ENCODE measurements around the gene HEYL. TPM values are rescaled to one million over a fixed set of nuclear protein-coding genes. Genes with fewer than 3 reads are reported as not detected.

Gene HEYL
- total RNA-seq, 1 experiment from 2014 or later, result 8.8 TPM

DNA sequence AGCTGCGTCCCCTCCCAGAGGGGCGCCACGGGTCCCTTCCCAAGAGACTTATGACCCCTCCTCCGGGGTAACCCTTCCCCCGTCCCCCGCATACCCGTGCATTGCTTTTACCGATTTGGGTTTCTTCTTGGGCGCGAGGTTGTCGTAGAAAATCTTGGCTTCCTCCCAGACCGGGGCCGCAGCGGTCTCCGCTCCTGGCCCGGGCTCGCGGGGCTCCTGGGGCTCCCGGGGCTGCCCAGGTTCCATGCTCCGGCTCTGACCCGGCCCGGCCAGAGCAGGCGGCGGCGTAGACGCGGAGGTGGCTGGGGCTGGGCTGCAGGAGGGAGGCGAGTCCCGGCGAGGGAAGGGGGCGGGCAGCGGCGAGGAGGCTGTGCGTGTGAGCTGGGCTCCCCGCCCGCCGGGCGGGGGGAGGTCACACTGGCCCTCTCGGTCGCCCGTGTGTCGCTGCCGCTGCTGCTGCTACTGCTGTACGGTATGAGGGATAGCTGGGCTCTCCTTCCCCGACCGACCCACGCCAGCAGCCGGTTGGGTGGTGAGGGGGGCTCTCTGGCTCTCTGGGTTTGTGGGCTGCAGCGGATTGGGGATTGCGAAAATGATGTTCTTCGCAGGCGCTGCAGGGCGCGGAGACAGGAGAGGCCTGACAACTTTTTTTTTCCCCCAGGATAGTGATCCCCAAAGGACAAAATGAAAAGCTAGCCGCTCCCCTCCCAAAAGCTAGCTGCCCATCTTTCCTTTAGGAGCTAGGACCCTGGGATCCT lies 32.5 kb upstream of the HEYL start, which contains the start of gene NT5C1A:
TSS of gene NT5C1A (minus strand) at position 315 of the 758 bp plus-strand sequence. CDS start at position 246, 69 bp downstream.
- no peak for ATAC-seq
- BruUV-seq (replicated peaks), result no TSS peak
- H3K4me3 ChIP-seq (replicated peaks in 1 of 2; ENCODE audit: low read depth in 1 of 2, low read length in 2 of 2), result no peak within 1 kb of the TSS
- no peak for TF ChIP-seq EZH2 (IDR thresholded peaks at IDR 0.05)
- TF ChIP-seq EGR1 (IDR thresholded peaks at IDR 0.05; ENCODE audit: low read depth), result no peak
- TF ChIP-seq, protein P1, sequence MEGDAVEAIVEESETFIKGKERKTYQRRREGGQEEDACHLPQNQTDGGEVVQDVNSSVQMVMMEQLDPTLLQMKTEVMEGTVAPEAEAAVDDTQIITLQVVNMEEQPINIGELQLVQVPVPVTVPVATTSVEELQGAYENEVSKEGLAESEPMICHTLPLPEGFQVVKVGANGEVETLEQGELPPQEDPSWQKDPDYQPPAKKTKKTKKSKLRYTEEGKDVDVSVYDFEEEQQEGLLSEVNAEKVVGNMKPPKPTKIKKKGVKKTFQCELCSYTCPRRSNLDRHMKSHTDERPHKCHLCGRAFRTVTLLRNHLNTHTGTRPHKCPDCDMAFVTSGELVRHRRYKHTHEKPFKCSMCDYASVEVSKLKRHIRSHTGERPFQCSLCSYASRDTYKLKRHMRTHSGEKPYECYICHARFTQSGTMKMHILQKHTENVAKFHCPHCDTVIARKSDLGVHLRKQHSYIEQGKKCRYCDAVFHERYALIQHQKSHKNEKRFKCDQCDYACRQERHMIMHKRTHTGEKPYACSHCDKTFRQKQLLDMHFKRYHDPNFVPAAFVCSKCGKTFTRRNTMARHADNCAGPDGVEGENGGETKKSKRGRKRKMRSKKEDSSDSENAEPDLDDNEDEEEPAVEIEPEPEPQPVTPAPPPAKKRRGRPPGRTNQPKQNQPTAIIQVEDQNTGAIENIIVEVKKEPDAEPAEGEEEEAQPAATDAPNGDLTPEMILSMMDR (IDR thresholded peaks at IDR 0.05 in 2 of 3, conservative IDR thresholded peaks at IDR 0.05 in 1 of 3; ENCODE audit: borderline replicate concordance in 1 of 3, insufficient read depth in 1 of 3, low read depth in 2 of 3, low read length in 2 of 3), result no peak
- TF ChIP-seq, protein P2, sequence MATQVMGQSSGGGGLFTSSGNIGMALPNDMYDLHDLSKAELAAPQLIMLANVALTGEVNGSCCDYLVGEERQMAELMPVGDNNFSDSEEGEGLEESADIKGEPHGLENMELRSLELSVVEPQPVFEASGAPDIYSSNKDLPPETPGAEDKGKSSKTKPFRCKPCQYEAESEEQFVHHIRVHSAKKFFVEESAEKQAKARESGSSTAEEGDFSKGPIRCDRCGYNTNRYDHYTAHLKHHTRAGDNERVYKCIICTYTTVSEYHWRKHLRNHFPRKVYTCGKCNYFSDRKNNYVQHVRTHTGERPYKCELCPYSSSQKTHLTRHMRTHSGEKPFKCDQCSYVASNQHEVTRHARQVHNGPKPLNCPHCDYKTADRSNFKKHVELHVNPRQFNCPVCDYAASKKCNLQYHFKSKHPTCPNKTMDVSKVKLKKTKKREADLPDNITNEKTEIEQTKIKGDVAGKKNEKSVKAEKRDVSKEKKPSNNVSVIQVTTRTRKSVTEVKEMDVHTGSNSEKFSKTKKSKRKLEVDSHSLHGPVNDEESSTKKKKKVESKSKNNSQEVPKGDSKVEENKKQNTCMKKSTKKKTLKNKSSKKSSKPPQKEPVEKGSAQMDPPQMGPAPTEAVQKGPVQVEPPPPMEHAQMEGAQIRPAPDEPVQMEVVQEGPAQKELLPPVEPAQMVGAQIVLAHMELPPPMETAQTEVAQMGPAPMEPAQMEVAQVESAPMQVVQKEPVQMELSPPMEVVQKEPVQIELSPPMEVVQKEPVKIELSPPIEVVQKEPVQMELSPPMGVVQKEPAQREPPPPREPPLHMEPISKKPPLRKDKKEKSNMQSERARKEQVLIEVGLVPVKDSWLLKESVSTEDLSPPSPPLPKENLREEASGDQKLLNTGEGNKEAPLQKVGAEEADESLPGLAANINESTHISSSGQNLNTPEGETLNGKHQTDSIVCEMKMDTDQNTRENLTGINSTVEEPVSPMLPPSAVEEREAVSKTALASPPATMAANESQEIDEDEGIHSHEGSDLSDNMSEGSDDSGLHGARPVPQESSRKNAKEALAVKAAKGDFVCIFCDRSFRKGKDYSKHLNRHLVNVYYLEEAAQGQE (IDR thresholded peaks at IDR 0.05; ENCODE audit: low read depth), result no peak
- DNase-seq (ENCODE audit: low read depth, low spot score), result no peak
- CTCF ChIA-PET, result interaction anchor here (1.6 to 5.6 kb wide), 3 partner anchors 14 to 18 kb away, joined by 4 to 38 read pairs (median 11); no protein-coding TSS in a partner anchor
- POLR2A ChIA-PET, result no interaction called here
- H3K79me2 ChIP-seq (ENCODE audit: insufficient read depth, low read length), result no peaks in the 10 kb centered on the region
- H3K4me2 ChIP-seq (ENCODE audit: low read length), result no peak within 1 kb of the TSS
- H3K4me1 ChIP-seq (ENCODE audit: control insufficient read depth in 1 of 2, insufficient read depth in 2 of 2, low read length in 2 of 2), result peaks cover 0 to 6% of the 10 kb centered on the region in 2 experiments; a peak in 1 of 4 replicates
- no peak within 1 kb of the TSS for H2AFZ ChIP-seq (ENCODE audit: low read depth, low read length, poor library complexity, severe bottlenecking)
- RAD21 ChIA-PET (ENCODE audit: low non-redundant PET in 1 of 2, low total read pairs in 2 of 2, uncharacterized antibody in 2 of 2, unreplicated experiment in 2 of 2), result no interaction called here
- H3K9ac ChIP-seq (ENCODE audit: low read length), result no peak within 1 kb of the TSS
- H4K20me1 ChIP-seq (ENCODE audit: insufficient read depth), result no peaks in the 10 kb centered on the region
- H3K36me3 ChIP-seq (ENCODE audit: control insufficient read depth in 1 of 2, insufficient read depth in 2 of 2, low read length in 2 of 2), result no peaks in the 10 kb centered on the region
- H3K9me2 ChIP-seq (ENCODE audit: insufficient read depth), result no peaks in the 10 kb centered on the region
- no peaks in the 10 kb centered on the region for H3K9me3 ChIP-seq (ENCODE audit: control insufficient read depth in 1 of 2, insufficient read depth in 1 of 2, low read depth in 1 of 2, low read length in 2 of 2)
- H3K27me3 ChIP-seq (ENCODE audit: insufficient read depth, low read length), result no peaks in the 10 kb centered on the region
- no peak within 1 kb of the TSS for H3K27ac ChIP-seq (ENCODE audit: low read depth, low read length)
- intact Hi-C loops (cut with micrococcal nuclease), result no loop called here

All from HCT116 (cell line).